ENCODE measurements around the gene GPC6.

- TF ChIP-seq CTCF (IDR thresholded peaks at IDR 0.05) (no peak), EZH2 (IDR thresholded peaks at IDR 0.05; ENCODE audit: borderline replicate concordance, insufficient read depth, low read depth, low read length, poor library complexity, severe bottlenecking) (no peak)
These were observed 846.6 kb downstream of the GPC6 start for GRCh38 chr13:94073007-94073744.

All from B cell (primary cell).